HepG2 (cell line): ENCODE data around the gene HECTD2.

Source experiments
- IRX3 ChIP-seq: sonication (generic); formaldehyde crosslinking; IDR thresholded peaks from 2 replicates; pipeline ENCODE4 v1.8.1; 2023; ENCODE audit warnings: mild to moderate bottlenecking, low read depth, missing genetic modification reagents, borderline replicate concordance
- POLR2A ChIP-seq, 2 experiments: IDR thresholded peaks; 2 replicates each; pipeline ENCODE4 v1.6.1; 2011; ENCODE audit warnings: low read depth in 2 of 2, low read length in 2 of 2, mild to moderate bottlenecking in 1 of 2, moderate library complexity in 1 of 2; ENCODE audit not compliant: insufficient read depth in 1 of 2
- ZBTB26 ChIP-seq: IDR thresholded peaks from 2 replicates; pipeline ENCODE4 v1.6.1; 2016; ENCODE audit warnings: missing compliant biosample characterization, missing genetic modification reagents, borderline replicate concordance
- TF ChIP-seq, protein P1 (sequence below): sonication (generic); formaldehyde crosslinking; IDR thresholded peaks from 2 replicates; pipeline ENCODE4 v1.5.0; 2020; ENCODE audit warnings: mild to moderate bottlenecking, missing genetic modification reagents, moderate library complexity

DNA sequence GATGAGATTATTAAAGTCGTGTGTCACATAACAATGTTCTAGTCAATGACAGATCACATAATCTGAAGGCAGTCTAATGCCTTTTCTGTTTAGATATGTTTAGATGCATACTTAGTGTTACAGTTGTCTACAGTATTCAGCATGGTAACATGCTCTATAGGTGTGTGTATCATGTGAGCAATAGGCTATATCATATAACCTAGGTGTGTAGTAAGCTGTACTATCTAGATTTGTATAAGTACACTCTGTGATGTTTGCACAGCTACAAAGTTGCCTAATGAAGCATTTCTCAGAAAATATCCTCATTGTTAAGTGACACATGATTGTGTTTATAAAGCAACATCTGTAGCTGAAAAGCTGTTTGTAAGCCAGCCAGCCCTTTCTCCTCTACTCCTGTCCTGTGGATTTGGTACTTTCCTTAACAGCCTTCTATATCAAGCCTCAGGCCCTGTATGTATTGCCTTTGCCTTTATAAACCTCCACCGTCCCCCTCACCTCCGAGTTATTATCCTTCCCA, 6.3 kb downstream of the HECTD2 start:
- TF ChIP-seq IRX3 (CRISPR knock-in tag), result no peak
- no peak for TF ChIP-seq ZBTB26 (CRISPR knock-in tag)
- no peak for TF ChIP-seq POLR2A (IDR thresholded peaks at IDR 0.05; ENCODE audit: insufficient read depth in 1 of 2, low read depth in 2 of 2, low read length in 2 of 2)
- TF ChIP-seq, protein P1, sequence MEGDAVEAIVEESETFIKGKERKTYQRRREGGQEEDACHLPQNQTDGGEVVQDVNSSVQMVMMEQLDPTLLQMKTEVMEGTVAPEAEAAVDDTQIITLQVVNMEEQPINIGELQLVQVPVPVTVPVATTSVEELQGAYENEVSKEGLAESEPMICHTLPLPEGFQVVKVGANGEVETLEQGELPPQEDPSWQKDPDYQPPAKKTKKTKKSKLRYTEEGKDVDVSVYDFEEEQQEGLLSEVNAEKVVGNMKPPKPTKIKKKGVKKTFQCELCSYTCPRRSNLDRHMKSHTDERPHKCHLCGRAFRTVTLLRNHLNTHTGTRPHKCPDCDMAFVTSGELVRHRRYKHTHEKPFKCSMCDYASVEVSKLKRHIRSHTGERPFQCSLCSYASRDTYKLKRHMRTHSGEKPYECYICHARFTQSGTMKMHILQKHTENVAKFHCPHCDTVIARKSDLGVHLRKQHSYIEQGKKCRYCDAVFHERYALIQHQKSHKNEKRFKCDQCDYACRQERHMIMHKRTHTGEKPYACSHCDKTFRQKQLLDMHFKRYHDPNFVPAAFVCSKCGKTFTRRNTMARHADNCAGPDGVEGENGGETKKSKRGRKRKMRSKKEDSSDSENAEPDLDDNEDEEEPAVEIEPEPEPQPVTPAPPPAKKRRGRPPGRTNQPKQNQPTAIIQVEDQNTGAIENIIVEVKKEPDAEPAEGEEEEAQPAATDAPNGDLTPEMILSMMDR (CRISPR knock-in tag), result no peak
